ENCODE data around the gene KCNC1.
A peak's percentile ranks its signal among the peaks of the same experiment; 100 is the strongest.

Gene KCNC1

GRCh38 chr11:17718015-17718414 lies 16.6 kb upstream of the KCNC1 start:
- no peak for DNase-seq

- DNase-seq: no peak
Measured at GRCh38 chr11:17718510-17718962, 16.0 kb upstream of the KCNC1 start.

- DNase-seq: no peak
Measured at GRCh38 chr11:17719028-17719937, 15.3 kb upstream of the KCNC1 start, which contains the start of gene MYOD1. TSS of gene MYOD1 (plus strand) at chr11:17719571. CDS start at chr11:17719783, 212 bp downstream.

GRCh38 chr11:17719938-17720795 lies 14.4 kb upstream of the KCNC1 start:
- no peak for DNase-seq

- no peak for DNase-seq
Measured at GRCh38 chr11:17720796-17721171, 13.8 kb upstream of the KCNC1 start.

- DNase-seq: no peak
Measured at GRCh38 chr11:17721242-17721999, 13.2 kb upstream of the KCNC1 start.

GRCh38 chr11:17722000-17722643 lies 12.5 kb upstream of the KCNC1 start:
- no peak for DNase-seq

GRCh38 chr11:17724020-17724908 lies 10.3 kb upstream of the KCNC1 start:
- DNase-seq: no peak

- DNase-seq: no peak
Measured at GRCh38 chr11:17725174-17725573, 9.4 kb upstream of the KCNC1 start.

GRCh38 chr11:17730137-17730536 lies 4.4 kb upstream of the KCNC1 start:
- no peak for DNase-seq

GRCh38 chr11:17730608-17731462 lies 3.7 kb upstream of the KCNC1 start:
- DNase-seq: peak; percentile 46

- no peak for DNase-seq
Measured at GRCh38 chr11:17733261-17733660, 1.3 kb upstream of the KCNC1 start.

- no peak for DNase-seq
Measured at GRCh38 chr11:17734986-17735817, 621 bp downstream of the KCNC1 start.

- DNase-seq: no peak
Measured at GRCh38 chr11:17735818-17736578, 1.4 kb downstream of the KCNC1 start.

- no peak for DNase-seq
Measured at GRCh38 chr11:17736579-17736893, 2.0 kb downstream of the KCNC1 start.

GRCh38 chr11:17736930-17737817 lies 2.6 kb downstream of the KCNC1 start:
- no peak for DNase-seq

- DNase-seq: no peak
Measured at GRCh38 chr11:17738151-17738973, 3.8 kb downstream of the KCNC1 start.

Measured in CD4-positive, alpha-beta T cell treated with Interleukin-17A for 1 hour (primary cell).